NCI-H1930 (cell line): ENCODE data around the gene PTPRT.

Experiments
- DNase-seq, 2 experiments: peaks; one replicate each; lab custom pipeline; 2025; lab: John Stamatoyannopoulos, UW

Gene PTPRT

GRCh38 chr20:42376131-42376530 lies 813.6 kb downstream of the PTPRT start:
- no peak for DNase-seq

- no peak for DNase-seq
Observed at GRCh38 chr20:42373049-42373448, 816.7 kb downstream of the PTPRT start.

GRCh38 chr20:42370075-42370474 lies 819.6 kb downstream of the PTPRT start:
- DNase-seq = no peak

- no peak for DNase-seq
Observed at GRCh38 chr20:42368910-42369309, 820.8 kb downstream of the PTPRT start.

GRCh38 chr20:42366626-42367025 lies 823.1 kb downstream of the PTPRT start:
- no peak for DNase-seq

- no peak for DNase-seq
Observed at GRCh38 chr20:42364446-42364845, 825.3 kb downstream of the PTPRT start.

- DNase-seq = no peak
Observed at GRCh38 chr20:42361402-42361970, 828.2 kb downstream of the PTPRT start.

GRCh38 chr20:42360621-42361020 lies 829.1 kb downstream of the PTPRT start:
- DNase-seq = no peak

GRCh38 chr20:42359617-42360016 lies 830.1 kb downstream of the PTPRT start:
- DNase-seq = no peak

GRCh38 chr20:42352096-42352495 lies 837.6 kb downstream of the PTPRT start:
- DNase-seq = no peak

- DNase-seq = no peak
Observed at GRCh38 chr20:42350521-42350920, 839.2 kb downstream of the PTPRT start.

- no peak for DNase-seq
Observed at GRCh38 chr20:42346189-42347170, 843.2 kb downstream of the PTPRT start.

- no peak for DNase-seq
Observed at GRCh38 chr20:42341654-42342053, 848.1 kb downstream of the PTPRT start.

- DNase-seq = no peak
Observed at GRCh38 chr20:42340368-42340767, 849.3 kb downstream of the PTPRT start.

- no peak for DNase-seq
Observed at GRCh38 chr20:42338294-42339201, 851.2 kb downstream of the PTPRT start.

- no peak for DNase-seq
Observed at GRCh38 chr20:42336576-42336975, 853.1 kb downstream of the PTPRT start.

- DNase-seq = no peak
Observed at GRCh38 chr20:42319252-42320013, 870.3 kb downstream of the PTPRT start.

GRCh38 chr20:42313704-42314103 lies 876.0 kb downstream of the PTPRT start:
- DNase-seq = no peak

- no peak for DNase-seq
Observed at GRCh38 chr20:42309050-42309449, 880.7 kb downstream of the PTPRT start.

- DNase-seq = no peak
Observed at GRCh38 chr20:42308171-42308570, 881.5 kb downstream of the PTPRT start.

- DNase-seq = no peak
Observed at GRCh38 chr20:42295592-42295991, 894.1 kb downstream of the PTPRT start.

GRCh38 chr20:42294976-42295375 lies 894.7 kb downstream of the PTPRT start:
- no peak for DNase-seq
